BJ (cell line): Measurements from ENCODE around the gene AP1M1. TPM values are rescaled to one million over a fixed set of nuclear protein-coding genes. Genes with fewer than 3 reads are reported as not detected.

Experiments
- CTCF ChIA-PET: fragments of 350-600 bp; formaldehyde crosslinking; extraction: SDS; loops from one replicate; lab custom pipeline; 2021; ENCODE audit warnings: antibody characterized with exemption, inconsistent platforms; lab: Yijun Ruan, JAX
- POLR2A ChIA-PET: fragments of 300-600 bp; sonication (Branson Sonifier 250); formaldehyde crosslinking; extraction: SDS; loops from one replicate; lab custom pipeline; 2021; ENCODE audit warnings: antibody characterized with exemption; lab: Charles Lee
- DNase-seq: peaks from one replicate; pipeline ENCODE4 v3.0.0-alpha.2; 2011; ENCODE audit warnings: low read depth
- H3K27me3 ChIP-seq: 2 replicates; pipeline ENCODE4 v1.6.0; 2011; ENCODE audit warnings: low read length; ENCODE audit not compliant: control insufficient read depth, insufficient read depth
- H3K36me3 ChIP-seq: 2 replicates; pipeline ENCODE4 v1.5.1; 2011; ENCODE audit warnings: low read length; ENCODE audit not compliant: control insufficient read depth, insufficient read depth
- H3K4me3 ChIP-seq: 2 replicates; pipeline ENCODE4 v1.5.1; 2011; ENCODE audit warnings: low read depth, mild to moderate bottlenecking, control low read depth, low read length
- polyA plus RNA-seq: library from polyadenylated mRNA; depleted of rRNA; stranded (reverse); fragments of >200 nt; gene quantifications from 2 replicates; pipeline ENCODE4 v1.2.3, GENCODE V29; 2011
- TF ChIP-seq, protein P1 (sequence below): IDR thresholded peaks from 2 replicates; pipeline ENCODE4 v1.5.1; 2011; ENCODE audit warnings: low read depth, mild to moderate bottlenecking, control low read depth, inconsistent platforms, low read length, moderate library complexity; ENCODE audit not compliant: insufficient read depth

AP1M1 gene
- polyA plus RNA-seq, 1 experiment, result 72.1 TPM

DNA sequence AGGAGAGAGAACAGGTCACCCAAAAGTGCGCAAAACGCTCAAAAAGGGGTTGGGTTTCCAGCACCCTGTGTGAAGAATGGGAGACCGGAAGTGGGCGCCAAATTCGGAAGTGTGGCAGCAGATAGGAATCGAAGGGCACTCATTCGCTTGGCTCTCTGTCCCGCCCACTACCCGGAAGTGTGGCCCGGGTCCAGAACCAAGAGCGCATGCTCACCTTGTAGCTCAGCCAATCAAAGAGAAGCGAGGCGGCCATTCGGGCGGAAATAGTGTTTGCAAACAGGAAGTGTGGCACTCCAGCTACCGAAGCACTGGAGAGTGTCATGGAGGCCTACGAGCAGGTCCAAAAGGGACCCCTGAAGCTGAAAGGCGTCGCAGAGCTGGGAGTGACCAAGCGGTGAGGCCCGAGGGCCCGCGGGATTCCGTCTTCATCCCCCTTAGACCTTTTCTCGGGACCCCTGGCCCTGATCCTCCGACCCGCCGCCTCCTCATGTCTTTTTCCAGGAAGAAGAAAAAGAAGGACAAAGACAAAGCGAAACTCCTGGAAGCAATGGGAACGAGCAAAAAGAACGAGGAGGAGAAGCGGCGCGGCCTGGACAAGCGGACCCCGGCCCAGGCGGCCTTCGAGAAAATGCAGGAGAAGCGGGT is 12.5 kb upstream of the AP1M1 start, which contains the start of gene FAM32A:
Gene FAM32A, plus strand, starts transcription at position 288 of the 645 bp plus-strand sequence. Its CDS starts 33 bp downstream, at position 321.
- CTCF ChIA-PET, result interaction anchor here (0.6 to 5.3 kb wide), 14 partner anchors 9 to 558 kb away, joined by 3 to 48 read pairs (median 3); partner anchors contain the start of gene AP1M1
- peak; percentile 96 for DNase-seq

DNA sequence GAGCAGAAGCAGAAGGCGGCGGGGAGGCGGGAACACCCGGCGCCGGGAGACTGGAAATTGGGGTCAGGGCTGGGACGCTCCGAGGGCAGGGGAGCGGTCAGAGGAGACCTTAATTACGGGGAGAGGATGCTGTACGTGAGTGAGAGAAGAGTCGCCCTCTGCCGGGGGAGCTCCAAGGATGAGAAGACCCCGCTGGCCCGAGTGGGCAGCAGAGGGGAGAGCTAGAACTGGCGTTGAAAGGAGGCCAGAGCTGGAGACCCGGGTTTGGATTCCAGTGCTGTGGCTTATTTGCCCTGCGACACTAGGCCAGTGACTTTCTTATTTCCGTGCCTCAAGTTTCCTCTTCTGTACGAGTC is 12.0 kb upstream of the AP1M1 start:
- ChIA-PET POLR2A (interaction anchor here (0.6 to 1.5 kb wide), 2 partner anchors 91 to 108 kb away, joined by 3 to 11 read pairs; partner anchors contain the start of gene TPM4), CTCF (interaction anchor here (0.6 to 5.3 kb wide), 10 partner anchors 10 to 559 kb away, joined by 3 to 48 read pairs (median 3); no protein-coding TSS in a partner anchor)
- Histone ChIP-seq H3K27me3 (no peaks in the 10 kb centered on the region), H3K36me3 (peaks cover 9% of the 10 kb centered on the region), H3K4me3 (peak overlapping the region; percentile 55)
- TF ChIP-seq, protein P1, sequence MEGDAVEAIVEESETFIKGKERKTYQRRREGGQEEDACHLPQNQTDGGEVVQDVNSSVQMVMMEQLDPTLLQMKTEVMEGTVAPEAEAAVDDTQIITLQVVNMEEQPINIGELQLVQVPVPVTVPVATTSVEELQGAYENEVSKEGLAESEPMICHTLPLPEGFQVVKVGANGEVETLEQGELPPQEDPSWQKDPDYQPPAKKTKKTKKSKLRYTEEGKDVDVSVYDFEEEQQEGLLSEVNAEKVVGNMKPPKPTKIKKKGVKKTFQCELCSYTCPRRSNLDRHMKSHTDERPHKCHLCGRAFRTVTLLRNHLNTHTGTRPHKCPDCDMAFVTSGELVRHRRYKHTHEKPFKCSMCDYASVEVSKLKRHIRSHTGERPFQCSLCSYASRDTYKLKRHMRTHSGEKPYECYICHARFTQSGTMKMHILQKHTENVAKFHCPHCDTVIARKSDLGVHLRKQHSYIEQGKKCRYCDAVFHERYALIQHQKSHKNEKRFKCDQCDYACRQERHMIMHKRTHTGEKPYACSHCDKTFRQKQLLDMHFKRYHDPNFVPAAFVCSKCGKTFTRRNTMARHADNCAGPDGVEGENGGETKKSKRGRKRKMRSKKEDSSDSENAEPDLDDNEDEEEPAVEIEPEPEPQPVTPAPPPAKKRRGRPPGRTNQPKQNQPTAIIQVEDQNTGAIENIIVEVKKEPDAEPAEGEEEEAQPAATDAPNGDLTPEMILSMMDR, result peak; percentile 59
- DNase-seq, result no peak

More for the DNA sequence above, 12.5 kb upstream of the AP1M1 start, which contains the start of gene FAM32A:
- TF ChIP-seq, protein P1, result peak; percentile 25; the same call in 1 of the 2 replicates
- POLR2A ChIA-PET, result interaction anchor here (0.5 to 1.5 kb wide), 4 partner anchors 63 to 131 kb away, joined by 3 to 11 read pairs (median 4); partner anchors contain the start of gene TPM4
- peak within 1 kb of the TSS; percentile 55 for H3K4me3 ChIP-seq
- no peaks in the 10 kb centered on the region for H3K27me3 ChIP-seq
- H3K36me3 ChIP-seq, result peaks cover 5% of the 10 kb centered on the region

DNA sequence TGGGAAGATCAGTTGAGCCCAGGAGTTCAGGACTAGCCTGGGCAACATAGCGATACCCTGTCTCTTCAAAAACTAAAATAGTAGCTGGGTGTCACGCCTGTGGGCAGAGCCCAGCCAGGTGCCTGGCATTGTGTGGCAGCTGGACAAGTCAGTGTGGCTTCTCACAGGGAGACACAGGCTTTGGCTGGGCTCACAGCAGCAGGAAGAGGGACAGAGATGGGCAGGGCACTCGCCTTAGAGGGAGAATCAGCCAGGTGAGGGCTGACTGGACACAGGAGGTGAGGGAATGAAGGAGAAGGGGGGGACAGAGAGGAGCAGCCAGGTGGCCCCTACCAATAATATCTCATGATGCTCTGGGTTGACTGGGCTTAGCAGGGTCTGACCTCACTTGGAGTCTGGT is 9.2 kb upstream of the AP1M1 start:
- ChIA-PET POLR2A (interaction anchor here (0.6 kb wide), 1 partner anchor 9 kb away, joined by 3 read pairs; the partner anchor contains the start of gene AP1M1), CTCF (interaction anchor here (5.3 kb wide), 1 partner anchor 147 kb away, joined by 48 read pairs; no protein-coding TSS in a partner anchor)
- TF ChIP-seq, protein P1, result no peak
- DNase-seq, result no peak
- Histone ChIP-seq H3K36me3 (peaks cover 18% of the 10 kb centered on the region), H3K27me3 (no peaks in the 10 kb centered on the region), H3K4me3 (no peak overlapping the region)

DNA sequence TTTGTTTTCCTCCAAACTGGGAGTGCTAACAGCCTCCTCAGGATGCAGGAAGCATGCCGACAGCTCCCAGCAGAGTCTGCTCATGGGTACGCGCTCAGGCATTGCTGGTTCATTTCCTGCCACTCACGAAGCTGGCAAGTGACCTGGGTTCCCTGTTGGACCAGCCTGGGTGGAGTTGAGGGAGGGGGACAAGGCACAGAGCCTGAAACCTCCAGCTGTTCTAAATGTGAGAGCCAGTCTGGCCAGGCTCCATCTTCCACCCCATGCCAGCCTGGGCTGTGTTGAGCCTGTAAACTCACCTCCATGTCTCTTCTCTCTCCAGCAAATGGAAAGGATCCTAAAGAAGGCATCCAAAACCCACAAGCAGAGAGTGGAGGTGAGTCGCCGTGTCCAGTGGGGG is 7.5 kb upstream of the AP1M1 start:
- Histone ChIP-seq H3K4me3 (no peak overlapping the region), H3K36me3 (peaks cover 18% of the 10 kb centered on the region), H3K27me3 (no peaks in the 10 kb centered on the region)
- DNase-seq, result no peak
- TF ChIP-seq, protein P1, result no peak
- ChIA-PET CTCF (interaction anchor here (1.4 kb wide), 1 partner anchor 9 kb away, joined by 4 read pairs; no protein-coding TSS in a partner anchor), POLR2A (no interaction called here)

DNA sequence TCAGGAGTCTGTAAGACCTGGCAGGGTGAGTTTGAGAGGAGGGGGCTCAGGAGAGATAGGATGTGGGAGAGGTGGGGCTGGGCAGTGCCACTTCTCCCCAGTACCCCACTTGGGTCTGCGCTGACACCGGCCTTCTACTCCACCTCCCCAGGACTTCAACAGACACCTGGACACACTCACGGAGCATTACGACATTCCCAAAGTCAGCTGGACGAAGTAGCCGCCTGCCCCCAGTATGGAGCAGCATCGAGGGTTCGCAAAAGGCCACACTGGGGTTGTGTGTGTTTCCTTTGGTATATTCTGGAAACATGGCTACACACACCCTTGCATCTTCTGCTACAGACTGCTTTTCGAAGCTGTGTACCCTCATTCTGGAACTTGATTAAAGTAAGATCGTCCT is 7.0 kb upstream of the AP1M1 start:
- H3K27me3 ChIP-seq, result no peaks in the 10 kb centered on the region
- POLR2A ChIA-PET, result no interaction called here
- peaks cover 18% of the 10 kb centered on the region for H3K36me3 ChIP-seq
- TF ChIP-seq, protein P1, result no peak
- H3K4me3 ChIP-seq, result no peak overlapping the region
- CTCF ChIA-PET, result no interaction called here
- no peak for DNase-seq
